Measurements from ENCODE around the gene TIAM2.

- TF ChIP-seq EZH2 (IDR thresholded peaks at IDR 0.05; ENCODE audit: borderline replicate concordance, low read length), result no peak
- TF ChIP-seq CTCF (IDR thresholded peaks at IDR 0.05; ENCODE audit: low read length), result no peak
These were observed 82.7 kb downstream of the TIAM2 start for GRCh38 chr6:155077784-155078183.

Data from OCI-LY1 (cell line).